ENCODE measurements around the gene IMPACT. TPM values are rescaled to one million over a fixed set of nuclear protein-coding genes. Genes with fewer than 3 reads are reported as not detected.

Gene IMPACT
- total RNA-seq, 1 experiment from 2014 or later = 25.8 TPM

DNA sequence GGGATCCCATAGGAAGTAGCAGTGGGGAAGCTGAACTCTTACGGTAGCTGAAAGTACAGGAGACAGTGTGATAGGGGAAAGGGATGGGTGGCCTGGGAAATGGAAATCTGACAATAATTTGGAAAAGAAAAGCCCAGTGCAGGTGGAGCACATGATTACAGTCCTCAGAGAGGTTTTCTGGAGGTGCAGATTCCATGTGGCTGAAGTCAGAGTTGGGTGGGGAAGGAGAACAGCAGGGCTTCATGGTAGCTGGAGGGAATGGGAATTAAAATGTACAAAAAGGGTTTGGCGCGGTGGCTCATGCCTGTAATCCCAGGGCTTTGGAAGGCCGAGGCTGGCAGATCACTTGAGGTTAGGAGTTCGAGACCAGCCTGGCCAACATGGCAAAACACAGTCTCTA is 46.1 kb downstream of the IMPACT start:
- H3K9me3 Mint-ChIP-seq (ENCODE audit: low read depth, unreplicated experiment) = no peaks in the 10 kb centered on the region
- peaks cover 36% of the 10 kb centered on the region for H3K27me3 Mint-ChIP-seq (ENCODE audit: unreplicated experiment)
- DNase-seq = no peak
- intact Hi-C loops (cut with micrococcal nuclease; ENCODE audit: unreplicated experiment) = no loop called here
- CTCF ChIA-PET = no interaction called here
- no peak overlapping the region for H3K4me3 Mint-ChIP-seq (ENCODE audit: low read depth, unreplicated experiment)
- H3K4me1 Mint-ChIP-seq (ENCODE audit: low read depth, unreplicated experiment) = no peaks in the 10 kb centered on the region
- no peak overlapping the region for H3K27ac Mint-ChIP-seq (ENCODE audit: unreplicated experiment)
- no peaks in the 10 kb centered on the region for H3K36me3 Mint-ChIP-seq (ENCODE audit: insufficient read depth, unreplicated experiment)
- no peak for TF ChIP-seq CTCF (IDR thresholded peaks at IDR 0.05; ENCODE audit: unreplicated experiment)
- no TSS peak for BruUV-seq (replicated peaks)

GRCh38 chr18:24474406-24474805 is 47.9 kb downstream of the IMPACT start:
- no peaks in the 10 kb centered on the region for H3K4me1 Mint-ChIP-seq (ENCODE audit: low read depth, unreplicated experiment)
- no peak for DNase-seq
- CTCF ChIA-PET = interaction anchor here (1.3 kb wide), 1 partner anchor 13 kb away, joined by 6 read pairs; no protein-coding TSS in a partner anchor
- TF ChIP-seq CTCF (IDR thresholded peaks at IDR 0.05; ENCODE audit: unreplicated experiment) = no peak
- peaks cover 41% of the 10 kb centered on the region for H3K27me3 Mint-ChIP-seq (ENCODE audit: unreplicated experiment)
- intact Hi-C loops (cut with micrococcal nuclease; ENCODE audit: unreplicated experiment) = no loop called here
- no peak overlapping the region for H3K4me3 Mint-ChIP-seq (ENCODE audit: low read depth, unreplicated experiment)
- H3K27ac Mint-ChIP-seq (ENCODE audit: unreplicated experiment) = no peak overlapping the region
- H3K36me3 Mint-ChIP-seq (ENCODE audit: insufficient read depth, unreplicated experiment) = no peaks in the 10 kb centered on the region
- H3K9me3 Mint-ChIP-seq (ENCODE audit: low read depth, unreplicated experiment) = no peaks in the 10 kb centered on the region
- no TSS peak for BruUV-seq (replicated peaks)

- H3K4me3 Mint-ChIP-seq (ENCODE audit: low read depth, unreplicated experiment) = no peak overlapping the region
- no peaks in the 10 kb centered on the region for H3K36me3 Mint-ChIP-seq (ENCODE audit: insufficient read depth, unreplicated experiment)
- no peaks in the 10 kb centered on the region for H3K4me1 Mint-ChIP-seq (ENCODE audit: low read depth, unreplicated experiment)
- H3K9me3 Mint-ChIP-seq (ENCODE audit: low read depth, unreplicated experiment) = no peaks in the 10 kb centered on the region
- no peak for TF ChIP-seq CTCF (IDR thresholded peaks at IDR 0.05; ENCODE audit: unreplicated experiment)
- no TSS peak for BruUV-seq (replicated peaks)
- peaks cover 47% of the 10 kb centered on the region for H3K27me3 Mint-ChIP-seq (ENCODE audit: unreplicated experiment)
- no peak for DNase-seq
- CTCF ChIA-PET = no interaction called here
- H3K27ac Mint-ChIP-seq (ENCODE audit: unreplicated experiment) = no peak overlapping the region
- intact Hi-C loops (cut with micrococcal nuclease; ENCODE audit: unreplicated experiment) = no loop called here
Observed at GRCh38 chr18:24475926-24476589, 49.6 kb downstream of the IMPACT start.

- no peak for DNase-seq
- BruUV-seq (replicated peaks) = no TSS peak
- TF ChIP-seq CTCF (IDR thresholded peaks at IDR 0.05; ENCODE audit: unreplicated experiment) = no peak
Observed at GRCh38 chr18:24479371-24479770, 52.9 kb downstream of the IMPACT start.

More at GRCh38 chr18:24479371-24479770, 52.9 kb downstream of the IMPACT start:
- CTCF ChIA-PET = no interaction called here
- Mint-ChIP-seq H3K27me3 (ENCODE audit: unreplicated experiment) (peaks cover 62% of the 10 kb centered on the region), H3K4me1 (ENCODE audit: low read depth, unreplicated experiment) (no peaks in the 10 kb centered on the region), H3K36me3 (ENCODE audit: insufficient read depth, unreplicated experiment) (no peaks in the 10 kb centered on the region), H3K27ac (ENCODE audit: unreplicated experiment) (no peak overlapping the region), H3K9me3 (ENCODE audit: low read depth, unreplicated experiment) (no peaks in the 10 kb centered on the region), H3K4me3 (ENCODE audit: low read depth, unreplicated experiment) (no peak overlapping the region)
- intact Hi-C loops (cut with micrococcal nuclease; ENCODE audit: unreplicated experiment) = no loop called here
